GM19467 (cell line): ENCODE measurements around the gene TMEM45B.
"Not testable (repeated sequence)": the region's sequence is repeated elsewhere in the genome, so short reads cannot be mapped to it uniquely, and the experiment has no call there.

ENCODE experiments used
- ATAC-seq: cut with Tn5 transposase; IDR thresholded peaks from one replicate; pipeline ENCODE4 v1.9.1; 2021; ENCODE audit warnings: mild to moderate bottlenecking, moderate library complexity; ENCODE audit not compliant: unreplicated experiment

TMEM45B gene

GRCh38 chr11:129804012-129804411 lies 11.6 kb upstream of the TMEM45B start:
- ATAC-seq: no peak

- ATAC-seq: not testable (repeated sequence)
Observed at GRCh38 chr11:129808241-129808640, 7.4 kb upstream of the TMEM45B start.

- ATAC-seq: no peak
Observed at GRCh38 chr11:129813231-129813791, 2.3 kb upstream of the TMEM45B start.

- no peak for ATAC-seq
Observed at GRCh38 chr11:129814244-129815014, 1.2 kb upstream of the TMEM45B start.

- ATAC-seq: no peak
Observed at GRCh38 chr11:129817534-129818051, 1.9 kb downstream of the TMEM45B start.

- ATAC-seq: not testable (repeated sequence)
Observed at GRCh38 chr11:129818236-129818635, 2.6 kb downstream of the TMEM45B start.

GRCh38 chr11:129819237-129819636 lies 3.6 kb downstream of the TMEM45B start:
- no peak for ATAC-seq

GRCh38 chr11:129820228-129820627 lies 4.6 kb downstream of the TMEM45B start:
- not testable (repeated sequence) for ATAC-seq

- not testable (repeated sequence) for ATAC-seq
Observed at GRCh38 chr11:129823281-129823680, 7.6 kb downstream of the TMEM45B start.

GRCh38 chr11:129823799-129824198 lies 8.2 kb downstream of the TMEM45B start:
- not testable (repeated sequence) for ATAC-seq

- no peak for ATAC-seq
Observed at GRCh38 chr11:129825380-129825779, 9.7 kb downstream of the TMEM45B start.

GRCh38 chr11:129828301-129828836 lies 12.7 kb downstream of the TMEM45B start:
- ATAC-seq: no peak

- not testable (repeated sequence) for ATAC-seq
Observed at GRCh38 chr11:129829497-129829896, 13.8 kb downstream of the TMEM45B start.

GRCh38 chr11:129831227-129831626 lies 15.6 kb downstream of the TMEM45B start:
- ATAC-seq: not testable (repeated sequence)

- not testable (repeated sequence) for ATAC-seq
Observed at GRCh38 chr11:129833260-129833659, 17.6 kb downstream of the TMEM45B start.

GRCh38 chr11:129836423-129836891 lies 20.8 kb downstream of the TMEM45B start:
- ATAC-seq: not testable (repeated sequence)

- no peak for ATAC-seq
Observed at GRCh38 chr11:129836979-129837378, 21.3 kb downstream of the TMEM45B start.

- ATAC-seq: no peak
Observed at GRCh38 chr11:129840236-129840635, 24.6 kb downstream of the TMEM45B start.

- no peak for ATAC-seq
Observed at GRCh38 chr11:129842138-129842537, 26.5 kb downstream of the TMEM45B start.

GRCh38 chr11:129846508-129847335 lies 31.1 kb downstream of the TMEM45B start:
- no peak for ATAC-seq

GRCh38 chr11:129847361-129847760 lies 31.7 kb downstream of the TMEM45B start:
- ATAC-seq: not testable (repeated sequence)
